Epithelial cell of prostate (primary cell): ENCODE measurements around the gene FAM162A.
"Not testable (repeated sequence)": the region's sequence is repeated elsewhere in the genome, so short reads cannot be mapped to it uniquely, and the experiment has no call there.

Experiments used
- DNase-seq: peaks from one replicate; pipeline ENCODE4 v3.0.0-alpha.2; 2011; ENCODE audit warnings: low read depth, low spot score
- H3K27ac ChIP-seq: fragments of 450-650 bp; 2 replicates; pipeline ENCODE4 v1.5.1; 2017; ENCODE audit warnings: mild to moderate bottlenecking

FAM162A gene

GRCh38 chr3:122415104-122415744, 31.2 kb downstream of the FAM162A start:
- no peak for DNase-seq
- peak overlapping the region; percentile 90 for H3K27ac ChIP-seq

DNA sequence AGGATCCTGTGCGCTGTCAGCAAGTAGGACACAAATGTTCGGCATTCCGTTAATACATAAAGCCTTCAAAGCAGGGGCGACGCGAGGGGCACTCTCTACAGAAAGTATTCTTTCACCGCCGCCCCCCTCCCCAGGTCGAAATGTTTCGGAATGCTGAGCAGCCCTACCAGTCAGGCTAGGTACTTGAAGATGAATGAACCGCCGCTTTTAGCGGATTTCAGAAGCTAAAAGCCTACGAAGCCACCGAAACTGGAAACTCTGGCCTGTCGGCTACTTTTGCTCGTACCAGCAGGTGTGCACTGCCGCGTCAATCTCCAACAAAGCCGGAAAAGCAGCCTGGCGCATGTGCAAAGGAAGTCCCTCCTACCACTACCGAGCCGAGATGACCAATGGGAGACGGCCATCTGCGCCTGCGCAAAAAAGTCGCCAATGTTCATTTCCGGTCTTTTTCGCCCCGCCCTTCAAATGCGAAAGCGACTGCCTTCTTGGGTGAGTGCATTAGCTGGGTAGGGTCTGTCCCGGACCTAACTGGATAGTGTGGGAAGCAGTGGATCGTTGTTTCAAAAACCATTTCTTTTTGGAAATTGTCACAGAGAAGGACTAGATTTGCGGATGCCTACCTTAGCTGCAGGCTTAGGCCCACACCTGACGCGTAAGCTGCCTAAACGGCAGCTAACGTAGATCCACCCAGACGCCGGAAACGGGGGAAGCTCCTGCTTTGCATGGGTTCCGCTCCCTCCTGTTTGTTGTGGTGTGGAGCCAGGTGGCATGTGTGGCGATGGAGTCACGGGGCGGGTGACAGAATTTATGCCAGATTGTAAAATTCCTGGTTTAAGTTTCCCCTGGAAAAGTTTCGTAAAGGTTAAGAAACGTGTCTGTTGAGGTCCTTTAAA, 32.0 kb downstream of the FAM162A start, which contains the start of gene WDR5B:
Gene WDR5B, minus strand, starts transcription at position 301 of the 893 bp plus-strand sequence. CDS start 534 bp downstream, outside the sequence.
- H3K27ac ChIP-seq: peak within 1 kb of the TSS; percentile 90
- DNase-seq: peak; percentile 91

DNA sequence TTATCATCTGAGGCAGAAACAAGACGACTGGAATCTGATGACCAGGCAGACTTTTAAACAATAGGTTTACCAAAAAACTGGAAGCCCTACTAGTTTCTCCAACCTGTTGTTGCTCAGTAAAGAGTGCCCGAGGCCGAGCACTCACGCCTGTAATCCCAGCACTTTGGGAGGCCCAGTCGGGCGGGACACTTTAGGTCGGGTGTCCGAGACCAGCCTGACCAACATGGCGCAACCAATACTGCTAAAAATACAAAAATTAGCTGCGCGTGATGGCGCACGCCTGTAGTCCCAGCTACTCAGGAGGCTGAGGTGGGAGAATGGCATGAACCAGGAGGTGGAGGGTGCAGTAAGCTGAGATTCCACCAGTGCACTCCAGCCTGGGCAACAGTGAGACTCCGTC, 33.0 kb downstream of the FAM162A start:
- H3K27ac ChIP-seq: peak overlapping the region; percentile 90
- DNase-seq: no peak

GRCh38 chr3:122421101-122421500, 37.1 kb downstream of the FAM162A start:
- no peak overlapping the region for H3K27ac ChIP-seq
- no peak for DNase-seq

- no peak overlapping the region for H3K27ac ChIP-seq
Measured at GRCh38 chr3:122421836-122422235, 37.9 kb downstream of the FAM162A start.

GRCh38 chr3:122427857-122428471, 44.0 kb downstream of the FAM162A start:
- DNase-seq: no peak

More at GRCh38 chr3:122421836-122422235, 37.9 kb downstream of the FAM162A start:
- DNase-seq: no peak

GRCh38 chr3:122430371-122430770, 46.4 kb downstream of the FAM162A start:
- H3K27ac ChIP-seq: no peak overlapping the region
- DNase-seq: no peak

More at GRCh38 chr3:122427857-122428471, 44.0 kb downstream of the FAM162A start:
- H3K27ac ChIP-seq: peak overlapping the region; percentile 51

DNA sequence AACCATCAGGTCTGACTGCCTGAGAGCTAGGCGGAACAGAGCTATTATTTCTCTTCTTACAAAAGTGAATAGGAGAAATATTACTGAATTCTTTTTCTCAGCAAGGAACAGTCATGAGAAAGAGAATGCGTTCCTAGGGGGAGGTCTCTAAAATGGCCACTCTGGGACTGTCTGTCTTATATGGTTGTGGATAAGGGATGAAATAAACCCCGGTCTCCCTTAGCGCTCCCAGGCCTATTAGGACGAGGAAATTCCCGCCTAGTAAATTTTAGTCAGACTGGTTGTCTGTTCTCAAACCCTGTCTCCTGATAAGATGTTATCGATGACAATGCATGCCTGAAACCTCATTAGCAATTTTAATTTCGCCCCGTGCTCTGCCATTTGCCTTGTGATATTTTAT, 52.0 kb downstream of the FAM162A start:
- H3K27ac ChIP-seq: no peak overlapping the region
- no peak for DNase-seq

DNA sequence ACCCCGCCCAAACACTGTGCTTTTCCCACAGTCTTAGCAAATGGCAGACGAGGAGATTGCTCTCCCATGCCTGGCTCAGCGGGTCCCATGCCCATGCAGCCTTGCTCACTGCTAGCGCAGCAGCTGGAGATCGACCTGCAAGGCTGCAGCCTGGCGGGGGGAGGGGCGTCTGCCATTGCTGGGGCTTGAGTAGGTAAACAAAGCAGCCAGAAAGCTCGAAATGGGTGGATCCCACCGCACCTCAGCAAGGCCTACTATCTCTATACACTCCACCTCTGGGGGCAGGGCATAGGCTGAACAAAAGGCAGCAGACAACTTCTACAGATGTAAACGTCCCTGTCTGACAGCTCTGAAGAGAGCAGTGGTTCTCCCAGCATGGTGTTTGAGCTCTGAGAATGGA, 59.1 kb downstream of the FAM162A start:
- no peak overlapping the region for H3K27ac ChIP-seq
- DNase-seq: no peak

- not testable (repeated sequence) for H3K27ac ChIP-seq
- DNase-seq: peak; percentile 6
Measured at GRCh38 chr3:122443762-122444490, 59.9 kb downstream of the FAM162A start.

DNA sequence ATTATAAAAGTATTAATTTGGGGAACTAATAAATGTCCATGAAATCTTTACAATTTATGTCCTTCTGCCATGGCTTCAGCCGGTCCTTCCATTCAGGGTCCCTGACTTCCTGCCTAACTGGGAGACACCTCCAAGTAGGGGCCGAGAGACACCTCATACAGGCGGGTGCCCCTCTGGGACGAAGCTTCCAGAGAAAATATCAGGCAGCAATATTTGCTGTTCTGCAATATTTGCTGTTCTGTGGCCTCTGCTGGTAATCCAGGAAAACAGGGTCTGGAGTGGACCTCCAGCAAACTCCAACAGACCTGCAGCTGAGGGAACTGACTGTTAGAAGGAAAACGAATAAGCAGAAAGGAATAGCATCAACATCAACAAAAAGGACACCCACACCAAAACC, 60.5 kb downstream of the FAM162A start:
- not testable (repeated sequence) for DNase-seq

GRCh38 chr3:122448218-122448617, 64.2 kb downstream of the FAM162A start:
- DNase-seq, H3K27ac ChIP-seq: not testable (repeated sequence)

More for the DNA sequence above, 60.5 kb downstream of the FAM162A start:
- H3K27ac ChIP-seq: not testable (repeated sequence)

DNA sequence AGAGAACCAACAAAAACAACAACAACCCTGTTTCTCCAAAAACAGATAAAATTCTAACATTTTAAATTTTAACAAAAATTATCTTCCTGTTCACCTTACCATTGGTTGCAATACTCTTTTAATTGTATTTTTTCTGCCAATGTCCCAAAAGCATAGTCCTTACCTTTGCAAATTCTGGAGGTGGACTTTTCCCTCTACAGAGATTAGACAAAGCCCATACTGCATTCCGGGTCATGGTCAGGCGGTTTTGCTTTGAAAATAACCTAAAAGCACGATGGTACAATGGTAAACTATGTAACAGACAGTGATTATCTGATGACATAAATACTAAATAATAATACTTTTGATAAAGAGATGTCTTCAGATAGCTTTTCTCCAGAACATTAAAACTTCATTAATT, 67.4 kb downstream of the FAM162A start:
- H3K27ac ChIP-seq: no peak overlapping the region
- no peak for DNase-seq

- DNase-seq: no peak
- no peak overlapping the region for H3K27ac ChIP-seq
Measured at GRCh38 chr3:122456074-122456473, 72.1 kb downstream of the FAM162A start.

DNA sequence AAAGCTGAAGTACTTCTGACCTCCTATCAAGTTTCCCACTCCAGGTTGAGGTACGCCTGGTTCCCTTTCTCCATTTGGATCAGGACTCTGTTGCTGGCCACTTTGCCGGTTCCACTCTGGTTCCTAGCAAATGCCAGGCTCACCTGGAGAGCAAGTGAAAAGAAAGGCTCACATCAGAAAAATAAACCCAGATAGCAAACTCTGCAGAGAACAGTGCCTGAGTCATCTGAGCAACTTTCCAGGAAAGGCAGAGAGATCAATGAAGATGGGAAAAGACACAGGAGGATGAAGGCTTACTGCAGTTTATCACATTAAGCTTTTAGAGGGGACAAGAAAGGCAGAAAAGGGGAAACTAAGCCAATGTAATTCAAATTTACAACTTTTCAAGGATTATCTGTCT, 73.7 kb downstream of the FAM162A start:
- no peak for DNase-seq
- H3K27ac ChIP-seq: no peak overlapping the region

GRCh38 chr3:122458992-122459391, 75.0 kb downstream of the FAM162A start:
- DNase-seq: no peak
- no peak overlapping the region for H3K27ac ChIP-seq

- no peak overlapping the region for H3K27ac ChIP-seq
- no peak for DNase-seq
Measured at GRCh38 chr3:122461806-122462205, 77.8 kb downstream of the FAM162A start.
